ENCODE data around the gene ECSIT.

DNA sequence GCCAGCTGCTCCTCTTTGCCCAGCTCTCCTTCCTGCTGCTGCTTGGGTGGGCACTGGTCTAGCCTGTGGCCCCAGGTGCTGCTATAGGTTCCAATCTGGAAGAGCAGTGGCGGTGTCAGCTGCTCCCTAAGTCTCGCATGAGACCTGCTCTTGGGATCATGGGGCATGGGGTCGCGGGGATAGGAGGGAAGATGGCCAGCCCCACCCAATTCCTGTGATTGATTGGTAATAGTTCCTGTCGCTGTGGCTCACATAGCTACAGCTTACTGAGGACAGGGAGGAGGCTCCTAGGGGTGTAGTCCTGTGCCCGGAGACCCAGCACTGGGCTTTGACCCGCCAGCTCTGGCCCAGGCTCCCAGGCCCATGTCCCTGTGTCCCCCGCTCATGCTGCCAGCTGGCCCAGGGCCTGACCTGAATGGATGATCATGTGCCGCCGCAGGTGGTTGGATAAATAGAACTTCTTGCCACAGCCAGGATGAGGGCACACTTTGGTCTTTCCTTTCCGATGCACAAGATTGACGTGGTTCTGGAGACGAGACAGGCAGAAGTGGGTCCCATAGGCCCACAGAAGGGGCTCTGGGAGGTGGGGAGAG lies 43.6 kb downstream of the ECSIT start:
- no peak for TF ChIP-seq POLR2A (IDR thresholded peaks at IDR 0.05)
- no peak for TF ChIP-seq CTCF (IDR thresholded peaks at IDR 0.05 in 4 of 5, conservative IDR thresholded peaks at IDR 0.05 in 1 of 5)
